ENCODE data around the gene NCOA7. TPM values are rescaled to one million over a fixed set of nuclear protein-coding genes. Genes with fewer than 3 reads are reported as not detected.

NCOA7 gene
- total RNA-seq, 3 donors from 2014 or later: 47.8 to 58.8 (median 57.8) TPM

Other genes starting within 250 kb of the NCOA7 start
- gene HEY2, start 41.3 kb upstream of the NCOA7 start, total RNA-seq: under 1 TPM in 1 of 3 donors, not detected in 2; 0.10 TPM
- gene HINT3, start 165.8 kb downstream of the NCOA7 start, total RNA-seq: 10 to 100 TPM; 12.8 to 13.9 (median 13.7) TPM
- gene TRMT11, start 195.6 kb downstream of the NCOA7 start, total RNA-seq: 10 to 100 TPM; 26.9 to 30.1 (median 29.2) TPM

Measured in activated T-cell treated with anti-CD3 and anti-CD28 coated beads, Interleukin-2, amount 50 U/mL, for 4 hours (primary cell).